Measurements from ENCODE around the gene NHLRC2.

NHLRC2 gene

GRCh38 chr10:113911839-113912238, 57.4 kb downstream of the NHLRC2 start:
- CTCF ChIA-PET, result interaction anchor here (1.2 kb wide), 1 partner anchor 11 kb away, joined by 3 read pairs; no protein-coding TSS in a partner anchor
- POLR2A ChIA-PET (ENCODE audit: low non-redundant PET), result no interaction called here
- TF ChIP-seq CTCF (conservative IDR thresholded peaks at IDR 0.05; ENCODE audit: low read depth), result no peak
- H3K27ac ChIP-seq, result no peak overlapping the region
- no peak for DNase-seq (ENCODE audit: low spot score)

GRCh38 chr10:113912582-113912981, 58.1 kb downstream of the NHLRC2 start:
- no peak for TF ChIP-seq CTCF (conservative IDR thresholded peaks at IDR 0.05; ENCODE audit: low read depth)
- no peak overlapping the region for H3K27ac ChIP-seq
- CTCF ChIA-PET, result interaction anchor here (1.2 kb wide), 1 partner anchor 10 kb away, joined by 3 read pairs; no protein-coding TSS in a partner anchor
- no peak for DNase-seq (ENCODE audit: low spot score)
- POLR2A ChIA-PET (ENCODE audit: low non-redundant PET), result no interaction called here

- CTCF ChIA-PET, result no interaction called here
- H3K27ac ChIP-seq, result no peak overlapping the region
- no peak for TF ChIP-seq CTCF (conservative IDR thresholded peaks at IDR 0.05; ENCODE audit: low read depth)
- DNase-seq (ENCODE audit: low spot score), result no peak
- POLR2A ChIA-PET (ENCODE audit: low non-redundant PET), result no interaction called here
These were observed 60.5 kb downstream of the NHLRC2 start for GRCh38 chr10:113914956-113915355.

- no peak for DNase-seq (ENCODE audit: low spot score)
- CTCF ChIA-PET, result no interaction called here
- no peak for TF ChIP-seq CTCF (conservative IDR thresholded peaks at IDR 0.05; ENCODE audit: low read depth)
- POLR2A ChIA-PET (ENCODE audit: low non-redundant PET), result no interaction called here
- no peak overlapping the region for H3K27ac ChIP-seq
These were observed 61.1 kb downstream of the NHLRC2 start for GRCh38 chr10:113915540-113915939.

GRCh38 chr10:113916053-113916452, 61.6 kb downstream of the NHLRC2 start:
- CTCF ChIA-PET, result no interaction called here

GRCh38 chr10:113917636-113918035, 63.2 kb downstream of the NHLRC2 start:
- ChIA-PET POLR2A (ENCODE audit: low non-redundant PET) (no interaction called here), CTCF (no interaction called here)
- DNase-seq (ENCODE audit: low spot score), result no peak
- no peak for TF ChIP-seq CTCF (conservative IDR thresholded peaks at IDR 0.05; ENCODE audit: low read depth)
- no peak overlapping the region for H3K27ac ChIP-seq

More at GRCh38 chr10:113916053-113916452, 61.6 kb downstream of the NHLRC2 start:
- peak; percentile 10 for DNase-seq (ENCODE audit: low spot score)
- POLR2A ChIA-PET (ENCODE audit: low non-redundant PET), result no interaction called here
- no peak for TF ChIP-seq CTCF (conservative IDR thresholded peaks at IDR 0.05; ENCODE audit: low read depth)
- no peak overlapping the region for H3K27ac ChIP-seq

GRCh38 chr10:113920114-113920513, 65.7 kb downstream of the NHLRC2 start:
- ChIA-PET CTCF (no interaction called here), POLR2A (ENCODE audit: low non-redundant PET) (no interaction called here)
- no peak overlapping the region for H3K27ac ChIP-seq
- DNase-seq (ENCODE audit: low spot score), result no peak
- no peak for TF ChIP-seq CTCF (conservative IDR thresholded peaks at IDR 0.05; ENCODE audit: low read depth)

Data from RWPE1 (cell line).